Trophoblast cell (in vitro differentiated cells and primary cell): ENCODE data around the gene ORC3.

Source experiments
- DNase-seq, 2 donors: peaks; one replicate each; pipeline ENCODE4 v3.0.0-alpha.2; 2016
- H2AFZ ChIP-seq: 2 replicates; pipeline ENCODE4 v1.6.1; 2013; ENCODE audit warnings: low read length, moderate library complexity, mild to moderate bottlenecking; ENCODE audit not compliant: insufficient read depth, poor library complexity
- H2AK5ac ChIP-seq: 2 replicates; pipeline ENCODE4 v1.6.1; 2013; ENCODE audit warnings: mild to moderate bottlenecking, low read length
- H2BK120ac ChIP-seq: 2 replicates; pipeline ENCODE4 v1.6.1; 2013; ENCODE audit warnings: low read length, mild to moderate bottlenecking, moderate library complexity; ENCODE audit not compliant: insufficient read depth, poor library complexity
- H2BK12ac ChIP-seq: 2 replicates; pipeline ENCODE4 v1.6.1; 2013; ENCODE audit warnings: mild to moderate bottlenecking, low read length, moderate library complexity
- H2BK5ac ChIP-seq: 2 replicates; pipeline ENCODE4 v1.6.1; 2013; ENCODE audit warnings: low read length, low read depth, moderate library complexity, mild to moderate bottlenecking; ENCODE audit not compliant: poor library complexity
- H3K14ac ChIP-seq: 2 replicates; pipeline ENCODE4 v1.6.1; 2013; ENCODE audit warnings: mild to moderate bottlenecking, low read length
- H3K18ac ChIP-seq: 2 replicates; pipeline ENCODE4 v1.6.1; 2013; ENCODE audit warnings: mild to moderate bottlenecking, low read length
- H3K23ac ChIP-seq: 2 replicates; pipeline ENCODE4 v1.6.1; 2013; ENCODE audit warnings: low read length
- H3K27ac ChIP-seq: 2 replicates; pipeline ENCODE4 v1.5.1; 2013; ENCODE audit warnings: low read depth, mild to moderate bottlenecking, inconsistent platforms, low read length, moderate library complexity
- H3K27me3 ChIP-seq: 2 replicates; pipeline ENCODE4 v1.6.1; 2013; ENCODE audit warnings: inconsistent platforms, mild to moderate bottlenecking, low read length, moderate library complexity; ENCODE audit not compliant: insufficient read depth
- H3K36me3 ChIP-seq, 2 experiments: 1 replicate in 1 of 2; 2 replicates in 1 of 2; pipeline ENCODE4 v1.6.1; 2013; ENCODE audit warnings: low read length in 2 of 2, mild to moderate bottlenecking in 2 of 2, moderate library complexity in 1 of 2; ENCODE audit not compliant: insufficient read depth in 2 of 2, control insufficient read depth in 1 of 2
- H3K4ac ChIP-seq: 2 replicates; pipeline ENCODE4 v1.6.1; 2013; ENCODE audit warnings: low read depth, mild to moderate bottlenecking, low read length, moderate library complexity
- H3K4me1 ChIP-seq, 2 experiments: 1 replicate in 1 of 2; 2 replicates in 1 of 2; pipeline ENCODE4 v1.6.1; 2013; ENCODE audit warnings: low read length in 2 of 2, mild to moderate bottlenecking in 2 of 2, moderate library complexity in 1 of 2; ENCODE audit not compliant: insufficient read depth in 2 of 2, control insufficient read depth in 1 of 2
- H3K4me2 ChIP-seq: 2 replicates; pipeline ENCODE4 v1.6.1; 2013; ENCODE audit warnings: inconsistent platforms, mild to moderate bottlenecking, low read length, moderate library complexity
- H3K4me3 ChIP-seq: 2 replicates; pipeline ENCODE4 v1.5.1; 2013; ENCODE audit warnings: mild to moderate bottlenecking, low read depth, low read length, inconsistent platforms
- H3K79me1 ChIP-seq: one replicate; pipeline ENCODE4 v1.6.1; 2013; ENCODE audit warnings: low read length
- H3K79me2 ChIP-seq: 2 replicates; pipeline ENCODE4 v1.6.1; 2013; ENCODE audit warnings: low read length, mild to moderate bottlenecking; ENCODE audit not compliant: control insufficient read depth, insufficient read depth, poor library complexity
- H3K9ac ChIP-seq: 2 replicates; pipeline ENCODE4 v1.6.1; 2013; ENCODE audit warnings: mild to moderate bottlenecking, low read length
- H3K9me3 ChIP-seq: 2 replicates; pipeline ENCODE4 v1.6.1; 2013; ENCODE audit warnings: low read depth, mild to moderate bottlenecking, control low read depth, inconsistent platforms, low read length; ENCODE audit not compliant: insufficient read depth
- H4K12ac ChIP-seq: 2 replicates; pipeline ENCODE4 v1.6.1; 2013; ENCODE audit warnings: low read depth, mild to moderate bottlenecking, low read length, moderate library complexity
- H4K8ac ChIP-seq: 2 replicates; pipeline ENCODE4 v1.6.1; 2013; ENCODE audit warnings: low read depth, mild to moderate bottlenecking, low read length, moderate library complexity
- H4K91ac ChIP-seq: one replicate; pipeline ENCODE4 v1.6.1; 2013; ENCODE audit warnings: low read depth, mild to moderate bottlenecking, low read length, moderate library complexity
- WGBS: extraction: QIAGEN DNeasy Blood & Tissue Kit; methylation state at CpG from one replicate; pipeline ENCODE4 v1.1.7; 2013; ENCODE audit warnings: missing lambda C conversion rate; ENCODE audit not compliant: insufficient read length, insufficient coverage; ENCODE audit errors: extremely low coverage; 5-methylcytosine and 5-hydroxymethylcytosine counted together

ORC3 gene

DNA sequence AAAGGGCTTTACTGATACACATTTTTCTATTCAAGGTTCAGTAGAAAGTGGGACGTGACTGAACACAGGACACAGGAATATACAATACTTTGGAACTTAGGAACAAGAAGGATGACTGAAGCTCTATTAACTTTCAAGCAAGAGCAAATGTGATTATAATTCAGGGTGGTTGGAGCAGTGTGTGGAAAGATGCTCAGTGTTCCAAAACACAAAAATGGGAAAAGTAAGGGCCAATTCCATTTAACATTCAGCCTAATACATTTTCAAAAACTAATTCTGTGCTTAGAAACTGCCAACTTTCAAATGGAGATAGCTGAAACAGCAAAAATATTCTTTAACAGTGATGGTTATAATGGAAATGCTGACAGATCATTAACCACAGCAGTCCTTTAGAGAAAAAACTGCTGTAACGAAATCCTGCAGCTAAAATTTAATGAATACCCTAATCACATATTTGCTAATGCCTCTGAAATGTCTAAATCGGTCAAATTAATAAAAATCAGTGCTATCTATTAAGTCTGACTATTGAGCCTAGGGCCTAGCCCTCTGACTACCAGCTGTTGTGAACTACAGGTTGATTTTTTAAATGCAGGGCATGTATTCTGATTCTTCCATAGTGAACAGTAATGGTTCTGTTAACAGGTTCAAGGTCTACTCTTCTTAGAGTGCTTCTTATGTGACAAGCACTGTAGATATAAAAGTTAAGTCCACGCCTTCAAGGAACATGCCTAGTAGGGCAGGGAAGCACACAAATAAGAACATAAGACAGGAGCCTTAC lies 46.0 kb upstream of the ORC3 start:
- Histone ChIP-seq H4K8ac (no peak overlapping the region), H4K12ac (no peak overlapping the region), H3K4me1 (no peaks in the 10 kb centered on the region), H3K36me3 (peaks cover 18 to 27% of the 10 kb centered on the region in 2 experiments), H3K4me3 (no peak overlapping the region), H3K18ac (no peak overlapping the region), H3K27me3 (no peaks in the 10 kb centered on the region), H4K91ac (no peak overlapping the region), H3K4ac (no peak overlapping the region), H2AK5ac (no peak overlapping the region), H3K79me2 (no peaks in the 10 kb centered on the region), H3K23ac (no peak overlapping the region), H3K4me2 (no peak overlapping the region), H2BK120ac (no peak overlapping the region), H3K14ac (no peak overlapping the region), H3K79me1 (no peaks in the 10 kb centered on the region), H3K27ac (no peak overlapping the region), H3K9me3 (no peaks in the 10 kb centered on the region), H2BK5ac (no peak overlapping the region), H2BK12ac (no peak overlapping the region), H3K9ac (no peak overlapping the region), H2AFZ (no peak overlapping the region)
- DNase-seq, result no peak
- WGBS, result no CpG with 5 or more reads among the region's 4 CpGs

DNA sequence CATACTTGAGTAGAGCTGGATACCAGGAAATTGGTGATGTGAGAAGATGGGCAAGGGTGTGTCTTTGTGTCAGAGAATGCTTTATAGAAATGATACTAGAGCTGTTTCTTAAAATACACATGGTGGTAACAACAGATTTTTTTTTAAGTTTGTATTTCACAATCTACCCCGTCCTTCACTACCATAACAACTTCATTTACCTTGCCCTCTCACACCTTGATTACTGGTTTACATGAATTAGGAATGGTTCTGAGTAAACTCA lies 45.5 kb upstream of the ORC3 start:
- WGBS, result no CpG with 5 or more reads among the region's 1 CpG
- H3K4me1 ChIP-seq, result no peaks in the 10 kb centered on the region

DNA sequence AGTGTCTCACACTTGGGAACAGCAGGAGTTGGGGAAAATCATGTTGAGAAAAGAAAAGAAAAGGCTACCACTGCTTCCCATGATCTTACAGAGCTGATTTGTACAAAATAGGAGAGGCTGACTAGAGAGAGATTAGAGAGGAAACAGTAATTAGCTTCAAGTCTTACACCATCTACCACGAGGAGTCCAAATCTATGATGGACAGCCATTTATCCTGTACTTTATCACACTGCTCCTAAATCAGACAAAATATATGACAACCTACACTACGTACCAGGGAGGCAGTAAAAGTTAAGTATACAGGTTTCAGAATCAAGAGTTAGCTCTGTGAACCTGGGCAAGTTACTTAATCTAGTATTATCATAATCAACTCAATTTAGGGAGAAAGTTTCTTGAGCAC lies 38.1 kb upstream of the ORC3 start:
- H2BK5ac ChIP-seq, result no peak overlapping the region

More for the DNA sequence above, 45.5 kb upstream of the ORC3 start:
- H3K9ac ChIP-seq, result no peak overlapping the region
- H3K4ac ChIP-seq, result no peak overlapping the region
- no peak overlapping the region for H4K91ac ChIP-seq
- H3K14ac ChIP-seq, result no peak overlapping the region
- H3K18ac ChIP-seq, result no peak overlapping the region
- H2BK120ac ChIP-seq, result no peak overlapping the region
- no peak overlapping the region for H3K23ac ChIP-seq
- no peak overlapping the region for H2AK5ac ChIP-seq
- H2BK5ac ChIP-seq, result no peak overlapping the region
- H4K8ac ChIP-seq, result no peak overlapping the region
- no peaks in the 10 kb centered on the region for H3K79me2 ChIP-seq
- DNase-seq, result no peak
- no peak overlapping the region for H3K4me2 ChIP-seq
- H3K27me3 ChIP-seq, result no peaks in the 10 kb centered on the region
- no peak overlapping the region for H4K12ac ChIP-seq
- H3K79me1 ChIP-seq, result no peaks in the 10 kb centered on the region
- H3K27ac ChIP-seq, result no peak overlapping the region
- H2BK12ac ChIP-seq, result no peak overlapping the region
- H3K36me3 ChIP-seq, result peaks cover 21 to 26% of the 10 kb centered on the region in 2 experiments
- H2AFZ ChIP-seq, result no peak overlapping the region
- no peak overlapping the region for H3K4me3 ChIP-seq
- no peaks in the 10 kb centered on the region for H3K9me3 ChIP-seq

DNA sequence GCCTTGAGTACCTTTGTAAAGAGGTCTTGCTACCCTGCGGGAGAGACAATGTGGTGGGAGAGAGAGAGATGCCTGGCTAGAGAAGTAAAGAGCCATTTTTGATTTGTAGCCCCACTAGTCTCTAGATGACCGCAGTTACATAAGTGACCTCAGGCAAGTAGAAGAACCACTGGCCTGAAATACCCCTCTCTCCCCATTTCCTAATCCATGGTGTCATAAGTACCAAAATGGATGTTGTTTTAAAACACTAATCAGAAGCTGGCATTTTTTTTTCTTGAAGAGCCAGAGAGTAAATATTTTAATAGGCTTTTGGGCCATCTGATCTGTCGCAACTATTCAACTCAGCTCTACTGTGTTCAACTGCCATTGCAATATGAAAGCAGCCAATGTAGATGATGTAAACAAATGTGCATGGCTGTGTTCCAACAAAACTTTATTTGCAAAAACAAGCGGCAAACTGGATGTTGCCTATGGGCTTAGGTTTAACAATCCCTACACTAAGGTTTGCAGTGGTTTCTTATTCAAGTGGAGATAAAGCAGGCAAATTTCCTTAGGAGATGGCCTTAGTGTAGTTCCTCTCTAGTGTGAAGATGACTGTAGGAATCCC lies 36.7 kb upstream of the ORC3 start:
- Histone ChIP-seq H3K27ac (no peak overlapping the region), H4K8ac (no peak overlapping the region), H3K79me1 (no peaks in the 10 kb centered on the region), H3K9ac (no peak overlapping the region), H3K4me3 (no peak overlapping the region), H3K4me2 (no peak overlapping the region), H3K36me3 (peaks cover 10 to 11% of the 10 kb centered on the region in 2 experiments), H4K12ac (no peak overlapping the region), H3K27me3 (no peaks in the 10 kb centered on the region), H3K18ac (no peak overlapping the region), H2BK12ac (no peak overlapping the region), H3K14ac (no peak overlapping the region), H3K4me1 (peaks cover 0 to under 1% of the 10 kb centered on the region in 2 experiments), H3K79me2 (no peaks in the 10 kb centered on the region), H2AK5ac (no peak overlapping the region), H2BK5ac (no peak overlapping the region), H3K9me3 (no peaks in the 10 kb centered on the region), H2AFZ (no peak overlapping the region), H2BK120ac (no peak overlapping the region), H3K4ac (peak overlapping the region; percentile 27), H4K91ac (no peak overlapping the region), H3K23ac (no peak overlapping the region)
- no peak for DNase-seq
- no CpG with 5 or more reads among the region's 4 CpGs for WGBS

More for the DNA sequence above, 38.1 kb upstream of the ORC3 start:
- H4K91ac ChIP-seq, result no peak overlapping the region
- H3K18ac ChIP-seq, result no peak overlapping the region
- no peaks in the 10 kb centered on the region for H3K79me1 ChIP-seq
- H4K8ac ChIP-seq, result no peak overlapping the region
- no peaks in the 10 kb centered on the region for H3K9me3 ChIP-seq
- no peak overlapping the region for H3K23ac ChIP-seq
- no peaks in the 10 kb centered on the region for H3K27me3 ChIP-seq
- no peak overlapping the region for H2AK5ac ChIP-seq
- no peak overlapping the region for H3K4me2 ChIP-seq
- H2BK12ac ChIP-seq, result no peak overlapping the region
- no peak overlapping the region for H2BK120ac ChIP-seq
- no peak overlapping the region for H3K4ac ChIP-seq
- no peak overlapping the region for H3K4me3 ChIP-seq
- H2AFZ ChIP-seq, result no peak overlapping the region
- H3K14ac ChIP-seq, result no peak overlapping the region
- DNase-seq, result no peak
- no peaks in the 10 kb centered on the region for H3K79me2 ChIP-seq
- H3K36me3 ChIP-seq, result peaks cover 13 to 15% of the 10 kb centered on the region in 2 experiments
- H3K4me1 ChIP-seq, result no peaks in the 10 kb centered on the region
- peak overlapping the region; percentile 57 for H3K27ac ChIP-seq
- H3K9ac ChIP-seq, result no peak overlapping the region
- no peak overlapping the region for H4K12ac ChIP-seq
- WGBS, result no CpG with 5 or more reads among the region's 2 CpGs
